GM18519 (cell line): ENCODE measurements around the gene KICS2.

ENCODE experiments used
- ATAC-seq: cut with Tn5 transposase; IDR thresholded peaks from one replicate; pipeline ENCODE4 v1.9.1; 2021; ENCODE audit warnings: mild to moderate bottlenecking, moderate library complexity; ENCODE audit not compliant: unreplicated experiment, low FRiP score

Gene KICS2

DNA sequence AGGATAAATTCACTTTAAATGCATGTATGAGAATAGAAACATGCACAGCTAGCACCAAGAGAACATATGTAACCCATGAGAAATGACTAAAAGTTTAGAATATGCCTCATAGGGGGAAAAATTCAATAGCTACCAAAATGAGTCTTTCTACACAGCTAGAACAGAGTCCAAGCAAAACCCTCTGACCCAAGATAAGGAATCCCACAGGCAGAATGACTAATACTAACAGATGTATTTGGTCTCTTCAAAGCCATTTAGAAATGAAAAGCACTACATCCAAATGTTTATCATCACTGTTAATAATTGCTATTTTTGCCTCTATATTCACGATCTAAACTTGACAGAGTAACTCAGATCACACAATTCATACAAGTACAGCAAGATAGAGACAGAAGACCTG is 44.0 kb downstream of the KICS2 start:
- ATAC-seq, result no peak

DNA sequence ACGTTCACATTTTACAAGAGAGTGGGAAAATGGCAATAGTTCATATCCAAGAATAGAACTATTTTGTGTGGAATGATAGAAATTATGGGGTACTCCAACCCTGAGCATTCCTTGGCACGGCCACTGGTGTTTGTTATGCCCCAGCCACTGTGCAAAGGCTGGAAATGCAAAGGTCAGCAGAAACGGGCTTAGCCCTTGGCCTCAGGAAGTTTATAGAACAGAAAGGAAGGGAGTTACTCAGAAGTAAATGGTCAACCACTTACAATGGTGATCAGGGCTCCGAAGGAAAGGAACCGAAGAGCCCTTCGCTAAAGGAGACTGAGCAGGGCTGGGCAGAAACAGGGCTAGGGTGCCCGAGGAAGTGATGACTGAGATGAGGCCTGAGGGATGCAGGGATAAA is 45.1 kb downstream of the KICS2 start:
- no peak for ATAC-seq

DNA sequence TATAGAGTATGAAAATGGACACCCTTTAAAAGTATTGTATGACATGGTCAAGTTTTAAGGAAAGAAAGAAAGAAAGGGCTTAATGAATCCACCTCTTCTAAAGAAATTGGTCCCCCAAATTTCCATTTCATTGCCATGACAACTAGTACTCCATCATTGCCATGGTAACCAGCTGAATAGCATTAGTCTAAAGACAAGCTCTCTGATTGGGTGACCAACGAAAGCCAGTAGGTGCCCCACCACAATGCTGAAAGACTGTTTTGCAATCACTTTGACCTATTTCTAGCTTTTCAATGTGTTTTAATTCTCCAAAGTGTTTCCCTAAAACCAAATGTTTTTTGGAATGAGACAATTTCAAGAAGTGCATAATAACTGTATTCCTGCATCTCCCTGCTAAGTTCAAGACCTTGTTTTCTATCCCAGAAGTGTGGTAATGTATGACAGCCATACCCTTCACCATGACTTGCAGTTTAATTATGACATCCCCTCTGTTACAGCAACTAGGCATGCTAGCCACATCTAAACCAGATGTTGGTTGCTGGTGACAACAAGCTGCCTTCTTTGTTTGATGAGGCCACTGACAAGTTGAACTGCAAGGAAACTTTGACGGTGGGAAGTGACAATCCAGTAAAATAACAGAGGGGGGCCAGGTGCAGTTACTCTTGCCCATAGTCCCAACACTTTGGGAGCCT is 46.7 kb downstream of the KICS2 start:
- ATAC-seq, result no peak

DNA sequence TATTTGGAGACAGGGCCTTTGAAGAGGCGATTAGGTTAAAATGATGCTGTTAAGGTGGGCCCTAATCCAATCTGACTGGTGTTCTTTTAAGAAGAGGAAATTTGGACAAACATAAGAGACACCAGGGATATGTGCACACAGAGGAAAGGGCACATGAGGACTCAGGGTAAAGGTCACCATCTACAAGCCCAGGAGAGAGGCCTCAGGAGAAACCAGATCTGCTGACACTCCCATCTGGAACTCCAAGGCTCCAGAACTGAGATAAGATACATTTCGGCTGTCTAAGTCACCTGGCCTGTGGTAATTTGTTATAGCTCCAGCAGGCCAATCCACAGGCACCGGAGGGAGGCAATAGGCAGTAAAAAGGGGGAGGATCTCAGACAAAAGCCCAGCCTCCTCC is 48.6 kb downstream of the KICS2 start:
- no peak for ATAC-seq
